WTC11 (cell line): ENCODE data around the gene NSG2. TPM values are rescaled to one million over a fixed set of nuclear protein-coding genes. Genes with fewer than 3 reads are reported as not detected.

ENCODE experiments used
- ATAC-seq: fragments of 200-7000 bp; cut with Tn5 transposase; 2 replicates; pipeline ENCODE4 v1.10.0; 2021; ENCODE audit warnings: mild to moderate bottlenecking, moderate library complexity
- CTCF ChIA-PET: fragments of 300-600 bp; sonication (Branson Sonifier 250); formaldehyde crosslinking; loops from one replicate; lab custom pipeline; 2021; ENCODE audit warnings: antibody characterized with exemption; lab: Charles Lee
- POLR2A ChIA-PET: fragments of 350-600 bp; sonication (Branson Sonifier 250); formaldehyde crosslinking; loops from one replicate; lab custom pipeline; 2021; ENCODE audit warnings: antibody characterized with exemption; lab: Charles Lee
- DNase-seq: peaks from one replicate; pipeline ENCODE4 v3.0.0; 2021; ENCODE audit warnings: low spot score
- H3K27ac Mint-ChIP-seq: 2 replicates; pipeline ENCODE4 v1.8.0; 2021; ENCODE audit warnings: mixed read lengths
- H3K27me3 Mint-ChIP-seq: 2 replicates; pipeline ENCODE4 v1.8.0; 2021; ENCODE audit warnings: low read depth, mild to moderate bottlenecking, moderate library complexity, mixed read lengths
- H3K36me3 Mint-ChIP-seq: 2 replicates; pipeline ENCODE4 v1.8.0; 2021; ENCODE audit warnings: mixed read lengths
- H3K4me1 Mint-ChIP-seq: 2 replicates; pipeline ENCODE4 v1.8.0; 2022; ENCODE audit warnings: mixed read lengths
- H3K4me3 Mint-ChIP-seq: 2 replicates; pipeline ENCODE4 v1.8.0; 2021; ENCODE audit warnings: mild to moderate bottlenecking, moderate library complexity, mixed read lengths
- H3K9me3 Mint-ChIP-seq: 2 replicates; pipeline ENCODE4 v1.8.0; 2021; ENCODE audit warnings: mixed read lengths
- PRDM15 ChIP-seq: sonication (generic); formaldehyde crosslinking; IDR thresholded peaks from 2 replicates; pipeline ENCODE4 v1.8.0; 2022; ENCODE audit warnings: missing genetic modification reagents
- SMAD4 ChIP-seq: sonication (generic); formaldehyde crosslinking; IDR thresholded peaks from 2 replicates; pipeline ENCODE4 v1.8.0; 2022; ENCODE audit warnings: mild to moderate bottlenecking, missing genetic modification reagents
- TEAD1 ChIP-seq: sonication (generic); formaldehyde crosslinking; IDR thresholded peaks from 2 replicates; pipeline ENCODE4 v1.8.0; 2022; ENCODE audit warnings: mild to moderate bottlenecking, missing genetic modification reagents
- ZNF121 ChIP-seq: sonication (generic); formaldehyde crosslinking; IDR thresholded peaks from 2 replicates; pipeline ENCODE4 v1.8.0; 2023; ENCODE audit warnings: missing genetic modification reagents
- ZNF423 ChIP-seq: fragments of 250-450 bp; sonication (Bioruptor Pico); IDR thresholded peaks from 2 replicates; pipeline ENCODE4 v2.1.2; 2022; ENCODE audit warnings: mild to moderate bottlenecking, moderate library complexity
- ZNF671 ChIP-seq: fragments of 250-450 bp; sonication (Bioruptor Pico); IDR thresholded peaks from 2 replicates; pipeline ENCODE4 v1.8.0; 2021; ENCODE audit warnings: mild to moderate bottlenecking
- total RNA-seq: library from RNA; stranded (reverse); gene quantifications from 3 replicates; pipeline ENCODE4 v1.2.3, GENCODE V29; 2021

NSG2 gene
- total RNA-seq, 1 experiment from 2014 or later = not detected

- H3K27ac Mint-ChIP-seq = no peak overlapping the region
- H3K4me3 Mint-ChIP-seq = no peak overlapping the region
- H3K27me3 Mint-ChIP-seq = peaks cover 24% of the 10 kb centered on the region
- DNase-seq (no peak), ATAC-seq (0 out of 2 replicates have a peak, but pooled peaks have one; percentile 34)
- ChIA-PET POLR2A (no interaction called here), CTCF (interaction anchor here (1.6 to 1.8 kb wide), 2 partner anchors 112 to 160 kb away, joined by 6 to 7 read pairs; partner anchors contain the start of gene NSG2)
- H3K4me1 Mint-ChIP-seq = peaks cover 4% of the 10 kb centered on the region; the same call in 1 of the 2 replicates
- TF ChIP-seq SMAD4 (CRISPR knock-in tag) (no peak), ZNF423 (CRISPR knock-in tag) (no peak), ZNF671 (CRISPR knock-in tag) (no peak), ZNF121 (CRISPR knock-in tag) (no peak), PRDM15 (CRISPR knock-in tag) (no peak), TEAD1 (CRISPR knock-in tag) (no peak)
- peaks cover 26% of the 10 kb centered on the region for H3K9me3 Mint-ChIP-seq
- peaks cover 5% of the 10 kb centered on the region for H3K36me3 Mint-ChIP-seq
These were observed 111.5 kb downstream of the NSG2 start for GRCh38 chr5:174157048-174157447.

Other genes with a start within 250 kb of the NSG2 start
- 9.1 to 12.7 TPM (median 9.2 TPM) in 3 replicates for gene CPEB4, start 157.4 kb upstream of the NSG2 start, total RNA-seq
- 0.09 to 0.32 TPM (median 0.27 TPM) in 3 replicates for gene C5orf47, start 56.5 kb upstream of the NSG2 start, total RNA-seq